Fibroblast of villous mesenchyme (primary cell): ENCODE measurements around the gene TLL2. TPM values are rescaled to one million over a fixed set of nuclear protein-coding genes. Genes with fewer than 3 reads are reported as not detected.

Source experiments
- DNase-seq: peaks from one replicate; pipeline ENCODE4 v3.0.0-alpha.2; 2010; ENCODE audit warnings: low read depth
- H3K4me3 ChIP-seq: 2 replicates; pipeline ENCODE4 v1.5.1; 2011; ENCODE audit warnings: low read depth, mild to moderate bottlenecking, low read length
- CTCF ChIP-seq: IDR thresholded peaks from 2 replicates; pipeline ENCODE4 v1.5.1; 2012; ENCODE audit warnings: low read depth, mild to moderate bottlenecking, low read length; ENCODE audit not compliant: insufficient read depth
- total RNA-seq: library from RNA; depleted of rRNA; stranded (reverse); fragments of >200 nt; gene quantifications from 2 replicates; pipeline ENCODE4 v1.2.3, GENCODE V29; 2012

Gene TLL2
- total RNA-seq, 1 donor: under 0.01 TPM

- H3K4me3 ChIP-seq: no peak overlapping the region
- no peak for TF ChIP-seq CTCF
- DNase-seq: no peak
Observed at GRCh38 chr10:96441987-96442643, 71.6 kb downstream of the TLL2 start.

- DNase-seq: no peak
- TF ChIP-seq CTCF: no peak
Observed at GRCh38 chr10:96441322-96441885, 72.3 kb downstream of the TLL2 start.

GRCh38 chr10:96440361-96441292 lies 73.1 kb downstream of the TLL2 start:
- no peak overlapping the region for H3K4me3 ChIP-seq
- TF ChIP-seq CTCF: no peak
- DNase-seq: no peak

More at GRCh38 chr10:96441322-96441885, 72.3 kb downstream of the TLL2 start:
- no peak overlapping the region for H3K4me3 ChIP-seq

GRCh38 chr10:96439725-96440124 lies 74.0 kb downstream of the TLL2 start:
- no peak for DNase-seq
- no peak for TF ChIP-seq CTCF
- H3K4me3 ChIP-seq: no peak overlapping the region

GRCh38 chr10:96436035-96436434 lies 77.7 kb downstream of the TLL2 start:
- no peak for TF ChIP-seq CTCF
- DNase-seq: no peak
- H3K4me3 ChIP-seq: no peak overlapping the region

GRCh38 chr10:96431211-96431970 lies 82.3 kb downstream of the TLL2 start:
- DNase-seq: no peak
- H3K4me3 ChIP-seq: no peak overlapping the region
- no peak for TF ChIP-seq CTCF
